Stimulated activated naive B cell treated with anti-CD40 and anti-IgM and Interleukin-4, amounts not matched to agents 10 μg/mL and 1 μg/mL and 100 μg/mL, for 72 hours (primary cell): ENCODE measurements around the gene STAP1.
"Not testable (repeated sequence)": the region's sequence is repeated elsewhere in the genome, so short reads cannot be mapped to it uniquely, and the experiment has no call there.

ENCODE experiments used
- ATAC-seq, 2 donors: fragments of 150-1000 bp; cut with Tn5 transposase; replicated peaks; 2 replicates each; pipeline ENCODE4 v1.10.0; 2021; ENCODE audit warnings: moderate library complexity in 1 of 2
- DNase-seq: peaks from one replicate; pipeline ENCODE4 v3.0.0; 2021
- H3K27ac Mint-ChIP-seq: one replicate; pipeline ENCODE4 v1.8.0; 2022; ENCODE audit warnings: mild to moderate bottlenecking, mixed read lengths
- H3K27me3 Mint-ChIP-seq, 2 donors: one replicate each; pipeline ENCODE4 v1.8.0; 2022; ENCODE audit warnings: mixed read lengths in 2 of 2
- H3K36me3 Mint-ChIP-seq, 2 donors: one replicate each; pipeline ENCODE4 v1.8.0; 2022; ENCODE audit warnings: mixed read lengths in 2 of 2, mild to moderate bottlenecking in 1 of 2
- H3K4me1 Mint-ChIP-seq, 2 donors: one replicate each; pipeline ENCODE4 v1.8.0; 2022; ENCODE audit warnings: mixed read lengths in 2 of 2, mild to moderate bottlenecking in 1 of 2
- H3K4me3 Mint-ChIP-seq, 2 donors: one replicate each; pipeline ENCODE4 v1.8.0; 2022; ENCODE audit warnings: mild to moderate bottlenecking in 2 of 2, mixed read lengths in 2 of 2, moderate library complexity in 1 of 2
- H3K9me3 Mint-ChIP-seq, 2 donors: one replicate each; pipeline ENCODE4 v1.8.0; 2022; ENCODE audit warnings: mixed read lengths in 2 of 2, mild to moderate bottlenecking in 1 of 2

STAP1 gene

GRCh38 chr4:67545199-67546003 lies 13.1 kb upstream of the STAP1 start, which contains the start of gene CENPC:
Gene CENPC (minus strand): TSS chr4:67545503. CDS start chr4:67545355, 148 bp downstream.
- no peaks in the 10 kb centered on the region for H3K9me3 Mint-ChIP-seq
- H3K4me1 Mint-ChIP-seq, result peaks cover 8 to 27% of the 10 kb centered on the region in 2 donors
- peaks cover 6 to 18% of the 10 kb centered on the region in 2 donors for H3K36me3 Mint-ChIP-seq
- H3K4me3 Mint-ChIP-seq, result peak within 1 kb of the TSS; percentile 98 to 99
- DNase-seq, result peak; percentile 95
- H3K27ac Mint-ChIP-seq, result peak within 1 kb of the TSS; percentile 100
- H3K27me3 Mint-ChIP-seq, result no peaks in the 10 kb centered on the region
- peak; percentile 96 for ATAC-seq

- H3K9me3 Mint-ChIP-seq, result no peaks in the 10 kb centered on the region
- no peak overlapping the region for H3K27ac Mint-ChIP-seq
- peaks cover 12 to 32% of the 10 kb centered on the region in 2 donors for H3K4me1 Mint-ChIP-seq
- ATAC-seq, result no peak
- H3K27me3 Mint-ChIP-seq, result no peaks in the 10 kb centered on the region
- no peak for DNase-seq
- peaks cover 6 to 18% of the 10 kb centered on the region in 2 donors for H3K36me3 Mint-ChIP-seq
- peak overlapping the region; percentile 98 to 99 for H3K4me3 Mint-ChIP-seq
Measured at GRCh38 chr4:67546004-67546356, 12.5 kb upstream of the STAP1 start.

- no peak for ATAC-seq
Measured at GRCh38 chr4:67546971-67547370, 11.6 kb upstream of the STAP1 start.

GRCh38 chr4:67549123-67549522 lies 9.4 kb upstream of the STAP1 start:
- peak in 1 of 2 donors; percentile 33 for ATAC-seq
- Mint-ChIP-seq H3K36me3 (peaks cover 1 to 7% of the 10 kb centered on the region in 2 donors), H3K4me1 (peaks cover 14 to 23% of the 10 kb centered on the region in 2 donors)

More at GRCh38 chr4:67546971-67547370, 11.6 kb upstream of the STAP1 start:
- Mint-ChIP-seq H3K27me3 (no peaks in the 10 kb centered on the region), H3K9me3 (no peaks in the 10 kb centered on the region), H3K4me3 (no peak overlapping the region), H3K4me1 (peaks cover 15 to 35% of the 10 kb centered on the region in 2 donors), H3K27ac (peak overlapping the region; percentile 59), H3K36me3 (peaks cover 6 to 13% of the 10 kb centered on the region in 2 donors)
- DNase-seq, result no peak

GRCh38 chr4:67550451-67550850 lies 8.1 kb upstream of the STAP1 start:
- peak overlapping the region; percentile 84 for H3K27ac Mint-ChIP-seq
- peak overlapping the region; percentile 48 to 52 for H3K4me3 Mint-ChIP-seq
- H3K9me3 Mint-ChIP-seq, result no peaks in the 10 kb centered on the region
- no peaks in the 10 kb centered on the region for H3K36me3 Mint-ChIP-seq
- DNase-seq (no peak), ATAC-seq (peak; percentile 42 to 45)
- peaks cover 16 to 30% of the 10 kb centered on the region in 2 donors for H3K4me1 Mint-ChIP-seq
- no peaks in the 10 kb centered on the region for H3K27me3 Mint-ChIP-seq

More at GRCh38 chr4:67549123-67549522, 9.4 kb upstream of the STAP1 start:
- no peak for DNase-seq
- Mint-ChIP-seq H3K4me3 (no peak overlapping the region), H3K9me3 (no peaks in the 10 kb centered on the region), H3K27ac (no peak overlapping the region), H3K27me3 (no peaks in the 10 kb centered on the region)

GRCh38 chr4:67550857-67551256 lies 7.7 kb upstream of the STAP1 start:
- H3K9me3 Mint-ChIP-seq, result no peaks in the 10 kb centered on the region
- H3K4me1 Mint-ChIP-seq, result peaks cover 18 to 34% of the 10 kb centered on the region in 2 donors
- peak overlapping the region; percentile 48 to 52 for H3K4me3 Mint-ChIP-seq
- no peaks in the 10 kb centered on the region for H3K27me3 Mint-ChIP-seq
- no peak for DNase-seq
- H3K36me3 Mint-ChIP-seq, result no peaks in the 10 kb centered on the region
- H3K27ac Mint-ChIP-seq, result peak overlapping the region; percentile 84
- peak; percentile 38 to 49 for ATAC-seq

- ATAC-seq, H3K36me3 Mint-ChIP-seq, DNase-seq, H3K9me3 Mint-ChIP-seq, H3K27me3 Mint-ChIP-seq: not testable (repeated sequence)
- H3K4me3 Mint-ChIP-seq, result peak overlapping the region; percentile 30 to 31
- peak overlapping the region; percentile 81 for H3K27ac Mint-ChIP-seq
- peaks cover 25 to 48% of the 10 kb centered on the region in 2 donors for H3K4me1 Mint-ChIP-seq
Measured at GRCh38 chr4:67552146-67552792, 6.3 kb upstream of the STAP1 start.

GRCh38 chr4:67554096-67554495 lies 4.4 kb upstream of the STAP1 start:
- no peaks in the 10 kb centered on the region for H3K27me3 Mint-ChIP-seq
- H3K36me3 Mint-ChIP-seq, result peaks cover 0 to 5% of the 10 kb centered on the region in 2 donors
- ATAC-seq (no peak), DNase-seq (no peak)
- H3K27ac Mint-ChIP-seq, result no peak overlapping the region
- no peaks in the 10 kb centered on the region for H3K9me3 Mint-ChIP-seq
- H3K4me3 Mint-ChIP-seq, result no peak overlapping the region
- peaks cover 32 to 62% of the 10 kb centered on the region in 2 donors for H3K4me1 Mint-ChIP-seq

GRCh38 chr4:67555447-67555846 lies 3.1 kb upstream of the STAP1 start:
- H3K27ac Mint-ChIP-seq, result peak overlapping the region; percentile 16
- H3K4me3 Mint-ChIP-seq, result no peak overlapping the region
- no peaks in the 10 kb centered on the region for H3K27me3 Mint-ChIP-seq
- peaks cover 33 to 66% of the 10 kb centered on the region in 2 donors for H3K4me1 Mint-ChIP-seq
- peaks cover 0 to 5% of the 10 kb centered on the region in 2 donors for H3K36me3 Mint-ChIP-seq
- ATAC-seq, result no peak
- DNase-seq, result no peak
- no peaks in the 10 kb centered on the region for H3K9me3 Mint-ChIP-seq

GRCh38 chr4:67556436-67556835 lies 2.1 kb upstream of the STAP1 start:
- ATAC-seq, result no peak
- H3K27me3 Mint-ChIP-seq, result no peaks in the 10 kb centered on the region

GRCh38 chr4:67565284-67565683 lies 6.8 kb downstream of the STAP1 start:
- H3K4me3 Mint-ChIP-seq, result no peak overlapping the region
- peaks cover 0 to 2% of the 10 kb centered on the region in 2 donors for H3K9me3 Mint-ChIP-seq
- peak overlapping the region; percentile 62 for H3K27ac Mint-ChIP-seq
- DNase-seq (no peak), ATAC-seq (no peak)
- no peaks in the 10 kb centered on the region for H3K27me3 Mint-ChIP-seq
- peaks cover 23 to 39% of the 10 kb centered on the region in 2 donors for H3K36me3 Mint-ChIP-seq
- H3K4me1 Mint-ChIP-seq, result peaks cover 42 to 75% of the 10 kb centered on the region in 2 donors

More at GRCh38 chr4:67556436-67556835, 2.1 kb upstream of the STAP1 start:
- peaks cover 2 to 14% of the 10 kb centered on the region in 2 donors for H3K36me3 Mint-ChIP-seq
- DNase-seq, result no peak
- H3K27ac Mint-ChIP-seq, result peak overlapping the region; percentile 83
- H3K9me3 Mint-ChIP-seq, result no peaks in the 10 kb centered on the region
- peak overlapping the region in 1 of 2 donors; percentile 24 for H3K4me3 Mint-ChIP-seq
- peaks cover 37 to 66% of the 10 kb centered on the region in 2 donors for H3K4me1 Mint-ChIP-seq

- peak overlapping the region; percentile 84 for H3K27ac Mint-ChIP-seq
Measured at GRCh38 chr4:67566335-67566734, 7.8 kb downstream of the STAP1 start.

GRCh38 chr4:67568820-67569219 lies 10.3 kb downstream of the STAP1 start:
- H3K27ac Mint-ChIP-seq, result peak overlapping the region; percentile 20
- H3K9me3 Mint-ChIP-seq, result no peaks in the 10 kb centered on the region
- peak in 1 of 2 donors; percentile 26 for ATAC-seq
- H3K4me1 Mint-ChIP-seq, result peaks cover 45 to 70% of the 10 kb centered on the region in 2 donors
- no peak for DNase-seq
- H3K4me3 Mint-ChIP-seq, result no peak overlapping the region
- no peaks in the 10 kb centered on the region for H3K27me3 Mint-ChIP-seq
- H3K36me3 Mint-ChIP-seq, result peaks cover 11 to 26% of the 10 kb centered on the region in 2 donors

More at GRCh38 chr4:67566335-67566734, 7.8 kb downstream of the STAP1 start:
- Mint-ChIP-seq H3K4me1 (peaks cover 37 to 69% of the 10 kb centered on the region in 2 donors), H3K9me3 (peaks cover 0 to 2% of the 10 kb centered on the region in 2 donors), H3K27me3 (no peaks in the 10 kb centered on the region), H3K36me3 (peaks cover 25 to 33% of the 10 kb centered on the region in 2 donors), H3K4me3 (peak overlapping the region; percentile 36 to 51)
- ATAC-seq (peak; percentile 61 to 63), DNase-seq (no peak)

GRCh38 chr4:67570537-67570936 lies 12.0 kb downstream of the STAP1 start:
- no peaks in the 10 kb centered on the region for H3K27me3 Mint-ChIP-seq
- H3K4me1 Mint-ChIP-seq, result peaks cover 42 to 60% of the 10 kb centered on the region in 2 donors
- peak overlapping the region; percentile 87 for H3K27ac Mint-ChIP-seq
- DNase-seq (no peak), ATAC-seq (no peak)
- H3K4me3 Mint-ChIP-seq, result no peak overlapping the region
- no peaks in the 10 kb centered on the region for H3K9me3 Mint-ChIP-seq
- H3K36me3 Mint-ChIP-seq, result peaks cover 5 to 25% of the 10 kb centered on the region in 2 donors
